Measurements from ENCODE around the gene MIGA2.

Gene MIGA2

GRCh38 chr9:129005336-129005997, 31.0 kb upstream of the MIGA2 start:
- TF ChIP-seq SIN3A (IDR thresholded peaks at IDR 0.05; ENCODE audit: borderline replicate concordance, insufficient read depth, low read length) (no peak), TAF1 (IDR thresholded peaks at IDR 0.05; ENCODE audit: borderline replicate concordance, insufficient read depth, low read length) (no peak), POLR2AphosphoS5 (IDR thresholded peaks at IDR 0.05; ENCODE audit: low read depth, low read length) (no peak), FOXP2 (optimal IDR thresholded peaks at IDR 0.05; ENCODE audit: borderline replicate concordance, extremely low read depth, extremely low read length, insufficient read depth) (no peak)
- TF ChIP-seq, protein P1, sequence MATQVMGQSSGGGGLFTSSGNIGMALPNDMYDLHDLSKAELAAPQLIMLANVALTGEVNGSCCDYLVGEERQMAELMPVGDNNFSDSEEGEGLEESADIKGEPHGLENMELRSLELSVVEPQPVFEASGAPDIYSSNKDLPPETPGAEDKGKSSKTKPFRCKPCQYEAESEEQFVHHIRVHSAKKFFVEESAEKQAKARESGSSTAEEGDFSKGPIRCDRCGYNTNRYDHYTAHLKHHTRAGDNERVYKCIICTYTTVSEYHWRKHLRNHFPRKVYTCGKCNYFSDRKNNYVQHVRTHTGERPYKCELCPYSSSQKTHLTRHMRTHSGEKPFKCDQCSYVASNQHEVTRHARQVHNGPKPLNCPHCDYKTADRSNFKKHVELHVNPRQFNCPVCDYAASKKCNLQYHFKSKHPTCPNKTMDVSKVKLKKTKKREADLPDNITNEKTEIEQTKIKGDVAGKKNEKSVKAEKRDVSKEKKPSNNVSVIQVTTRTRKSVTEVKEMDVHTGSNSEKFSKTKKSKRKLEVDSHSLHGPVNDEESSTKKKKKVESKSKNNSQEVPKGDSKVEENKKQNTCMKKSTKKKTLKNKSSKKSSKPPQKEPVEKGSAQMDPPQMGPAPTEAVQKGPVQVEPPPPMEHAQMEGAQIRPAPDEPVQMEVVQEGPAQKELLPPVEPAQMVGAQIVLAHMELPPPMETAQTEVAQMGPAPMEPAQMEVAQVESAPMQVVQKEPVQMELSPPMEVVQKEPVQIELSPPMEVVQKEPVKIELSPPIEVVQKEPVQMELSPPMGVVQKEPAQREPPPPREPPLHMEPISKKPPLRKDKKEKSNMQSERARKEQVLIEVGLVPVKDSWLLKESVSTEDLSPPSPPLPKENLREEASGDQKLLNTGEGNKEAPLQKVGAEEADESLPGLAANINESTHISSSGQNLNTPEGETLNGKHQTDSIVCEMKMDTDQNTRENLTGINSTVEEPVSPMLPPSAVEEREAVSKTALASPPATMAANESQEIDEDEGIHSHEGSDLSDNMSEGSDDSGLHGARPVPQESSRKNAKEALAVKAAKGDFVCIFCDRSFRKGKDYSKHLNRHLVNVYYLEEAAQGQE (IDR thresholded peaks at IDR 0.05; ENCODE audit: insufficient read depth in 1 of 2, low read depth in 2 of 2, low read length in 2 of 2) = no peak

- TF ChIP-seq TAF1 (IDR thresholded peaks at IDR 0.05; ENCODE audit: borderline replicate concordance, insufficient read depth, low read length) (no peak), SIN3A (IDR thresholded peaks at IDR 0.05; ENCODE audit: borderline replicate concordance, insufficient read depth, low read length) (no peak), FOXP2 (optimal IDR thresholded peaks at IDR 0.05; ENCODE audit: borderline replicate concordance, extremely low read depth, extremely low read length, insufficient read depth) (no peak), POLR2AphosphoS5 (IDR thresholded peaks at IDR 0.05; ENCODE audit: low read depth, low read length) (no peak)
- TF ChIP-seq, protein P1 (IDR thresholded peaks at IDR 0.05; ENCODE audit: insufficient read depth in 1 of 2, low read depth in 2 of 2, low read length in 2 of 2) = no peak
Measured at GRCh38 chr9:129006328-129007034, 29.9 kb upstream of the MIGA2 start.

GRCh38 chr9:129007035-129007765, 29.2 kb upstream of the MIGA2 start:
- no peak for TF ChIP-seq FOXP2 (optimal IDR thresholded peaks at IDR 0.05; ENCODE audit: borderline replicate concordance, extremely low read depth, extremely low read length, insufficient read depth)
- no peak for TF ChIP-seq TAF1 (IDR thresholded peaks at IDR 0.05; ENCODE audit: borderline replicate concordance, insufficient read depth, low read length)
- no peak for TF ChIP-seq SIN3A (IDR thresholded peaks at IDR 0.05; ENCODE audit: borderline replicate concordance, insufficient read depth, low read length)
- no peak for TF ChIP-seq POLR2AphosphoS5 (IDR thresholded peaks at IDR 0.05; ENCODE audit: low read depth, low read length)
- TF ChIP-seq, protein P1 (IDR thresholded peaks at IDR 0.05; ENCODE audit: insufficient read depth in 1 of 2, low read depth in 2 of 2, low read length in 2 of 2) = no peak

- TF ChIP-seq, protein P1 (IDR thresholded peaks at IDR 0.05; ENCODE audit: insufficient read depth in 1 of 2, low read depth in 2 of 2, low read length in 2 of 2) = no peak
- TF ChIP-seq SIN3A (IDR thresholded peaks at IDR 0.05; ENCODE audit: borderline replicate concordance, insufficient read depth, low read length) (no peak), POLR2AphosphoS5 (IDR thresholded peaks at IDR 0.05; ENCODE audit: low read depth, low read length) (no peak), FOXP2 (optimal IDR thresholded peaks at IDR 0.05; ENCODE audit: borderline replicate concordance, extremely low read depth, extremely low read length, insufficient read depth) (no peak), TAF1 (IDR thresholded peaks at IDR 0.05; ENCODE audit: borderline replicate concordance, insufficient read depth, low read length) (no peak)
Measured at GRCh38 chr9:129007766-129008468, 28.5 kb upstream of the MIGA2 start.

Measured in PFSK-1 (cell line).